AG08395 (cell line): ENCODE data around the gene CDK11B.

Experiments used
- DNase-seq: peaks from one replicate; pipeline ENCODE4 v3.0.0; 2012; ENCODE audit warnings: mixed read lengths, low spot score

Gene CDK11B

DNA sequence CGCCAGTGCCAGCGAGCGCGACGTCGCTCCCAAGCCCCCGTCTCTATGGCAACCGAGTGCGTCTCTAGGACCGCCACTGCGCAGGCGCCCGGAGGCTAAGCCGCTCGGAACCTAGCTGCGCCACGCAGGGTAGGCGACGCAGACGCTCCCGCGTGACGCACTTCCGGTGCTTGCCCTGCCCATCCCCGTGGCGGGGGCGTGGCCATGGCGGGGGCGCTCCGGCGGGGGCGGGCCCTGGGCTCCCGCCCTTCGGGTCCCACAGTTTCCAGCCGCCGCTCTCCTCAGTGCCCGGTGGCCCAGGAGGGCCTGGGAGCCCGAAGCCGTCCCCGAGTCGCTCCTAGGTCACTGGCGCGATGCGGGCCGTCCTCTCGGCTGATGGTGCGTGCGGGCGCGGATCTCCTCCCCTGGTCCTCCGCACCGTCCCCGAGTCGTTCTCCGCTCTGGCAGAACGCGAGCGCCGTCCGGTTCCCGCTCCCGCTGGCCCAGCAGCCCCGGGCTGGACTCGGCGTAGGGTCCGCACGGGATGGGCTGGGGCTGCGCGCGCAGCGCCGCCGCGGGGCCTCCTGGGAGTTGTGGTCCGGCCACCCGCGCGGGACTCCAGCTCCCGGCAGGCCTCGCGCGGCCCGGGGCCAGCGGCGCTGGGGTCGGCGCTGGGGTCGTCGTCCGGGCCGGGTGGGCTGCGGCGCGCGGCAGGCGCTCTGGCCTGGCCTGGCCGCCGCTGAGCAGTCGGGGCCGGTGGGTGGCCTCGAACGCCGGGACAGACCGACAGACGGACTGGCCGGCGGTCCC is 43.4 kb downstream of the CDK11B start, which contains the start of gene MIB2:
MIB2 (plus strand) TSS at position 245 of the 789 bp plus-strand sequence. CDS start 7,953 bp downstream, outside the sequence.
- peak; percentile 100 for DNase-seq

DNA sequence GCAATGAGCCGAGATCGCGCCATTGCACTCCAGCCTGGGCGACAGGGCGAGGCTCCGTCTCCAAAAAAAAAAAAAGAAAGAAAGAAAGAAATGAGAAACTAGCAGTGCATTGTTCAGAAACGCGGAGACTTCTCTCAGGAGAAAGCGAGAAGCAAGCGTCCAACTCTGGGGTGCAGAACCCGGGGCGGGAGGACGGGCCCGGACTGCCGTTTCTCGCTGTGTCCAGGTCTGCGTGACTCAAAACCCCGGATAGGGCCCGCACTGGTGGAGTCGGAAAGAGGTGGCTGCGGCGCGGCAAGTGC is 43.9 kb downstream of the CDK11B start:
- no peak for DNase-seq

DNA sequence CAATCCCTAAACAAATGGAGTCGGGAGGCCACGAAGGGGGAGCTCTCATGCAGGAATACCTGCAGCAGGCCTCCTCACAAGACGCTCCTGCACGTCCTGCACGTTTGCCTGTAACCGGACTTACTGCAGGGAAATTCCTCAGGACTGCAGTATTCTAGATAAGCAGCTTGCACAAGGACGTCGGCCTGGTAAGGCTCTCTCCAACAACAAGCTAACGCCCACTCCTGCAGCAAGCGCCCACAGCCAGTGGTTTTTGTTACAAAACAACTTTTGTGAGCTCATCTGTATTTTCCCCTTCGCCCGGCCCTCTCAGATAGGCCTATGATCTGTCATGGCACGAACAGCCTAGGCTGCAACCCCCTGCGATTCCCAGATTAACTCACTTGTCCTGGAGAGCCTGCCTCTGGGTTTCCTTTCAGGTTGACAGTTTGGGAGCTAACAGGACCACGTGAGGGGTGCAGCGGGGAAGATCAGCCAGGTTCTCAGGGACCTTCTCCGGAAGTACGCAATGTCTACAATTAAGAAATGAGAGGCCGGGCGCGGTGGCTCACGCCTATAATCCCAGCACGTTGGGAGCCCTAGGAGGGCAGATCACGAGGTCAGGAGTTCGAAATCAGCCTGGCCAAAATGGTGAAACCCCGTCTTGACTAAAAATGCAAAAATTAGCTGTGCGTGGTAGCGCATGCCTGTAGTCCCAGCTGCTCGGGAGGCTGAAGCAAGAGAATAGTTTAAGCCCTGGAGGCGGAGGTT is 44.4 kb downstream of the CDK11B start:
- peak; percentile 62 for DNase-seq

- no peak for DNase-seq
Measured at GRCh38 chr1:1613509-1614082, 45.2 kb downstream of the CDK11B start.

DNA sequence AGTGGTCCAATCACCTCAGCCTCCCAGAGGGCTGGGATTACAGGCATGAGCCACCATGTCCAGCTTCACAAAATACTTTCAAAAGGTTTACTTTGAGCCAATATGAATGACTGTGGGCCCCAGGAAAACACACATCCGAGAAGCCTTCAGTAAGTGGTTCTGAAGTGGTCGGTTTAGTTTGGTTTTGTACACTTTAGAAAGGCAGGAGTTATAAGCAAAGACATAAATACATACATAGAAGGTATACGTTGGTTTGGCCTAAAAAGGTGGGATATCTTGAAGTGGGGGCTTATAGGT is 46.8 kb downstream of the CDK11B start:
- no peak for DNase-seq

DNA sequence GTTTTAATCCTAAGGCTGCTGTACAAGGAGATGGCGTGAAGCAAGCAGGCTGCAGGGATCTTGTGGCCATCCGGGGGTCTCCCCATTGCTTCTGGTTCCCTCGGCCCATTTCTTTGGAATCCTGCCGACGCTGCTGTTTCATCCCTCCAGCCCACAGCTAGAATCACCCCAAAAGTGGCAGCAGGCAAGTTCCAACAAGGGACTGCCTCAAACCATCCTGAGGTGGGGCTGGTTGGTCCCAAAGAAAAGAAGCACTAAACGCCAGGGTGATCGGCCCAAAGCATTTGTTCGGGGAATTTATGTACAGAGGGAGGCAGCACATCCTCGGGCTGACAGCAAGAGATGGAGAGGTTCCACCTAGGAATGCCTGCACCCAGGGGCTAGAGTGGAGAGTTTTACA is 48.0 kb downstream of the CDK11B start:
- no peak for DNase-seq

GRCh38 chr1:1609822-1610485 is 48.9 kb downstream of the CDK11B start:
- no peak for DNase-seq

GRCh38 chr1:1606232-1606631 is 52.6 kb downstream of the CDK11B start:
- DNase-seq, result no peak

- DNase-seq, result no peak
Measured at GRCh38 chr1:1605724-1606123, 53.1 kb downstream of the CDK11B start.

- no peak for DNase-seq
Measured at GRCh38 chr1:1605034-1605591, 53.7 kb downstream of the CDK11B start.

DNA sequence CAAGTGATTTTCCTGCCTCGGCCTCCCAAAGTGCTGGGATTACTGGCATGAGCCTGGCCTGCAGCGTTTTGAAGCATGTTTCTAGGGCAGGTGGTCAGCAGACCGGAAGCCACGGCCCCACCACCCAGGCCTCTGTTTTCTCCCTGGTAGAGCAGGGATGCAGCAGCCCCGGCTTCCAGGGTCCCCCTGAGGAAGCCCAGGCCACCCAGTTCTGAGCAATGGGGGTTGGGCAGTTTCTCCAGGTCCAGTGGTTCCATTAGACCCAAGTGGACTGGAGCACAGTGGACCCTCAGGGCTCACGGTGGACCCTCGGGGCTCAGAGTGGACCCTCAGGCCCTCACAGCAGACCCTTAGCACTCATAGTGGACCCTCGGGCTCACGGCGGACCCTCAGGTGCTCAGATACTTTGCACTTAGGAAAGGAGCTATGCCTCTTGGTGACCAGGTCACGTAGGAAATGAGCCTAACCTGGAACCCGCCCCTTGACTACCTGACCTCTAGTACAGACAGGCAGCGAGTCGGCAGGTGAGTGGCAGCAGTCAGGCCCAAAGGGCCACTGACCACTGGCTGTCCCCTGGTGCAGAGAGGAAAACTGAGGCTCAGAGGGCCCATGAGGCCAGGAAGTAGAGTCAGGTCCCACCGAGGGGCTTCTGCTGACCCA is 54.3 kb downstream of the CDK11B start:
- no peak for DNase-seq

GRCh38 chr1:1603671-1604373 is 55.0 kb downstream of the CDK11B start:
- no peak for DNase-seq

- no peak for DNase-seq
Measured at GRCh38 chr1:1602968-1603506, 55.8 kb downstream of the CDK11B start.

DNA sequence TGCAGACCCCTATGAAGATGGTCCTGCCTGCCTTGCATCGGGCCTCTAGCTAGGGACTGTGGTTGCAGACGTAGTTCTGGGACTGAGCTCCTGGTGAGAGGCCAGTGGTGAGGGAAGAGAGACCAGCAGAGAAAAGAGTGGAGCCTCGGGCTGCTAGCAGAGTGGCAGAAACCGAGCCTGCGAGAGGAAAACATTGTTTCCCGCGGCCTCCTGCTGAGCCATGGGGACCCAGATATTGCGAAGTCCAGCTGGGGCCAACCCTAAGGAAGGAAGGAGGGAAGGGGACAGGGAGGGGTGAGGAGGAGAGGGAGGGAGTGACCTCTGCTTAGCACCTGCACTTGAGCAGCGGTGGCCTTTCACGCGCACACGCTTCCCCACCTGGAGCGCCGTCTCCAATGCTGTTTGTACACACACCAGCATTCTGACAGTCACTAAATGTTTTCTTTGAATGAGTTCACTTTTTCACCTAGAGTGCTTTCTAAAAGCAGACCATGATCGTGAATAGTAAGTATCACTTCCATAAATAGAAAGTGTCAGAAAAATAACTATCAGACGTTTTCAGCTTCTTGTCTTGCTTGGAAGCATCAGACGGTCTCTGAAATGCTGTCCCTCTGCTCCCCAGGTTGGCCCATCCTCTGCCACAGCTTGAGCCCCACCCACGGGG is 56.4 kb downstream of the CDK11B start:
- no peak for DNase-seq

GRCh38 chr1:1601564-1602303 is 57.1 kb downstream of the CDK11B start:
- no peak for DNase-seq

- DNase-seq, result no peak
Measured at GRCh38 chr1:1600861-1601563, 57.8 kb downstream of the CDK11B start.

- no peak for DNase-seq
Measured at GRCh38 chr1:1599935-1600860, 58.6 kb downstream of the CDK11B start, which contains the start of gene FNDC10. Gene FNDC10, minus strand, starts transcription at chr1:1600135. Its CDS starts 120 bp downstream, at chr1:1600015.
